GM21423 (cell line): Measurements from ENCODE around the gene LDLRAD4.

Experiments
- ATAC-seq: cut with Tn5 transposase; IDR thresholded peaks from one replicate; pipeline ENCODE4 v1.9.1; 2021; ENCODE audit warnings: mild to moderate bottlenecking, moderate library complexity; ENCODE audit not compliant: unreplicated experiment

The LDLRAD4 gene

GRCh38 chr18:13454363-13455150, 236.0 kb downstream of the LDLRAD4 start:
- ATAC-seq: no peak

DNA sequence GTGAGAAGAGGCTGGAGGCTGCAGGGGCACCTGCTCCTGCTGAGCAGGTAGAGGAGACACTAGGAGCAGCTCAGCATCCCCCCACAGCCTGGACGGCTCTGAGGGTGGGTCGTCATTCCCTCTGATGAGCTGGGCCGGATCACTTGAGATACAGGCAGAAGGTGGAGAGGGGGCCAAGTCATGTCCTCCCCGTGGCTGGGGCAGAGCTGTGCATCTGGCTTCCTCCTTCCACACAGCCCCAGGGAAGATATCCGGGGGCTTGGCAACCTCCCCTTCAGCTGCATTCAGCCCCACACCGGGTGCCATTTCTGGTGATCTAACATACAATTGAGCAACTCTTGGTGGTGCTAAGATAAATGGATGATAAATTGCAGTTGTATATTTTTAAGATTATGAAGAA, 236.9 kb downstream of the LDLRAD4 start:
- ATAC-seq: no peak

- ATAC-seq: peak; percentile 56
These were observed 237.5 kb downstream of the LDLRAD4 start for GRCh38 chr18:13455960-13456481.

DNA sequence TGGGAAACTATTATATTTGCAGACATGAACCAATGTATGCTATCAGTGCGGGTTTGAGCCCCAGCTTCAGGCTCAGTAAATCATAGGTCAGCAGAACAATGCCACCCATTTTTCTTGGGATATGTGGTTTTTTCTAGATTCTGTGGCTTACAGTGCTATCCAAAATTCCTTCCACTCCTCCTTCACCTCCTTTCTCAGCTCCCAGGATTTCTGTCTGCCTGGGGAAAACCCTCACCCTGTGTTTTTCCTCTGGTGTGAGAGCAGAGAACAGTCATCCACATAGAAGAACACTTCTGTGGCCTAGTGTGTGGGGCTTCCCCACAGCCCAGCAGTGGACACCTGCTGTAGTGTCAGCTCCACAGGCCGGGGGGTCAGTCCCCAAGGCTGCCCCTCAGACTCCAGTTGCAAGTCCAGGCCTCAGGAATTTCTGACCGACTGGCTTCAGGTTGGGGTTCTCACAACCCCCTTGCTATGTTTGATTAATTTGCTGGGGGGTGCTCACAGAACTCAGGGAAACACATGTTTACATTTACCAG, 238.2 kb downstream of the LDLRAD4 start:
- no peak for ATAC-seq

DNA sequence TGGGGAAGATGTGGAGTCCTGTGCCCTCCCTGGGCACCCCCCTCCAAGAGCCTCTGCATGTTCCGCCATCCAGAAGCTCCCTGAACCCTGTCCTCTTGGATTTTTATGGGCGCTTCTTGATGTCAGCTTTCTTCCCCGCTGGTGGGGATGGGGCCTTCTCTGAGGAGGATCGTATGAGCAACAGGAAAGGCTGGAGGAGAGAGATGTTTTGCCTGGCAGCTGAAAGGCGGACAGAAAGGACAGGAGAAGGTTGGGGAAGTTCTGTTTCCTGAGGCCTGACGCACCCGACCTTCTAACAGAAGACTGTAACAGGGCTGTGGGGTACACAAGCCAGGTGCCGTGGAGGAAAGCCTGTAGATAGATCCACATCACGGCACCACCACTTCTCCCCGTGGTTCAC, 238.8 kb downstream of the LDLRAD4 start:
- no peak for ATAC-seq

DNA sequence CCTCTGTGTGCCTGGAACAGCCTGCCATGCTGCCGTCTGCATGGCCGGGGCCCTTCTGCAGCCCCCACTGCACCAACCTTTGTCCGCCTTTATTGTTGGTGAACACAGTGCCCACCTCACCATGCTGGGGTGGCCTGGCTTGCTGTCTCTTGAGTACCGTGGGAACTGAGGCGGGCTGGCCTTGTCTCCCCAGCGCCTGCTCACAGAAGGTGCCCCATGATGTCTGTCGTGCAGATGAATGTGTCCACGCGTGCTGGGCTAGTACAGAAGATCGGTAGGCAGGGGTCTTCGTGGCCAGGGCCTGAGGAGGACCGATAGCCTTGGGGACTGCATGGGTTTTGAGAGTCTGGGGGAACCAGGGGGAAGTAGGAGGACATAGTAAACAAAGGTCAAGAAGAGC, 242.4 kb downstream of the LDLRAD4 start:
- ATAC-seq: no peak

- no peak for ATAC-seq
These were observed 242.9 kb downstream of the LDLRAD4 start for GRCh38 chr18:13461469-13461868.

DNA sequence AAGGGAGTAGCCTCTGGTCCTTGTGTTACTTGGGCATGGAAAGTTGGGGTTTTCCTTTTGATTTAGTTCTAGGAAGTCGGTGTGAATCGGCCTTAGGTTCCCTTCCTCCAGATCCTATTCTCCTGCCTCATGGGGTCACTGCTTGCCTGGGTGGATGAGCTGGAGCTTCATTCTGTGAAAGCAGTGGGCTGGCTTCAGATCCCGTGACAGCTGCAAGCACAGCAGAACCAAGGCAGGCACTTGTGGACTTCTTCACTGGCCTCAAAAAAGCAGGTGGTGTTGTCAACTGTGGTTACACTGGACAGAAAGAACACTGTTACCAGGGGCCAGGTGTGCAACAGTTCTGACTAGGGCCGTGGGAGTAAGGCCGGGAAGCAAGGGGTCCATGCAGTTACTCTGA, 243.4 kb downstream of the LDLRAD4 start:
- no peak for ATAC-seq

DNA sequence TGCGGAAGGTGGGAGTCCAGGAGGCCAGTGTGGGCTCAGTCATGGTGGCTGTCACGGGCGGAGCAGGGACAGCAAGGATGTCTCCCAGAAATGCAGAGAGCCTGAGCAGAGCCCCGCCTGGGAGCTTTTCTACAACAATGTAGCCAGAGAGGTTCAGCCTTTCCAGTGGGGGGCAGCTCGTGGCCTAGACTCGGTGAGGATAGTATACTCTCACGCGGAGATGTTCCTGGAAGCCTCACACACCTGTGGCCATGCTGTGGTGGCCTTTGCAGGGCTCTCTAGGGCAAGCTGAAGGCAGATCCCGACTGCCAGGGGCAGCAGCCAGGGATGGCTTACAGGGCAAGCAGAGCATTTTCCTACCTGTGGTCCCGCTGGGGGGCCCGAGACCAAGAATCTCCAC, 244.1 kb downstream of the LDLRAD4 start:
- ATAC-seq: no peak

DNA sequence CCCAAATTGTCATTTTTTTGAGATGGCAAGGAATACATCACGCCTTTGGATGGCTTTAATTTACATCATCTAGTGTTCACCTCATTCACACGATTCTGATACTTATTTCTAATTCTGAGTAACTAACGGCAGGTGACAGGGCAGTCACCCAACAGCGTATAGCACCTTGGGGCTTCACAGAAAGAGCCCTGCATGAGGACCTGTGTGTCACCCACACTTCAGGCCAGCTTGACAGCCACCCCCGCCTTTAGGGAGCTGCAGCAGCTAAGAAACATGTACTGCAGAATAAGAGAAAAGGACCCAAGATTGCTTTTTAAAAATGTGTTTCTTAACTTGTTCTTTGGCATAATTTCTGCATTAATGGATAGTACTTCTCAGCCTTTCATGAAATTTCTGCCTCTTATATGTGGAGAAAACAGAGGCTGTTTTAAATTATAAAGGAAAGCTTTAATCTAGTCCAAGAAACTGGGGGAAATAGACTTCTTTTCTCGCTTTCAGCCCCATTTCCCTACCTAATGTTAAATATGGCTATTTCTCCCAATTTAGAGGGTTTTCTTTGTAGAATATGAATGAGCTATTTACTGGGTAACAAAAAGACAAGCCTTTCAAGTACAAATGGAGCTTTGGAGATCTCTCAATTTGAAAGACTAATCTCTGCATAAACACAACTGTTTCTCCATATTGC, 245.1 kb downstream of the LDLRAD4 start:
- ATAC-seq: no peak

GRCh38 chr18:13464432-13465123, 246.0 kb downstream of the LDLRAD4 start:
- peak; percentile 97 for ATAC-seq

DNA sequence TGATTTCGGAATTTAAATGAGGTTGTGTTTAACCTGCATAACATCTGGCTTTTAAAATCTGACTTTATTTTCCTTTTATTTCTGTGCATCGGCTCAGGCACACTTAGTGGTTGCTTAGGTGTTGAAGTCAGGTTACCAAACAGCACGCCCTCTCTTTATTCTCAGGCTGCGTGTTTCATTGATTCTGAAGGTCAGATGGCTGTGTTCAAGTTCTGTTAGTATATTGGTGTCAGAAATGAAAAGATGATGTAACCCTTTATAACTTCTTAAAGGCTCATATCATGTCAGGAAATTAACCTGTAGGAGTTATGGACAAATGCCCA, 246.5 kb downstream of the LDLRAD4 start:
- ATAC-seq: peak; percentile 20

- no peak for ATAC-seq
These were observed 246.9 kb downstream of the LDLRAD4 start for GRCh38 chr18:13465476-13465875.

- no peak for ATAC-seq
These were observed 252.1 kb downstream of the LDLRAD4 start for GRCh38 chr18:13470516-13471197.

- no peak for ATAC-seq
These were observed 252.8 kb downstream of the LDLRAD4 start for GRCh38 chr18:13471198-13471845.

DNA sequence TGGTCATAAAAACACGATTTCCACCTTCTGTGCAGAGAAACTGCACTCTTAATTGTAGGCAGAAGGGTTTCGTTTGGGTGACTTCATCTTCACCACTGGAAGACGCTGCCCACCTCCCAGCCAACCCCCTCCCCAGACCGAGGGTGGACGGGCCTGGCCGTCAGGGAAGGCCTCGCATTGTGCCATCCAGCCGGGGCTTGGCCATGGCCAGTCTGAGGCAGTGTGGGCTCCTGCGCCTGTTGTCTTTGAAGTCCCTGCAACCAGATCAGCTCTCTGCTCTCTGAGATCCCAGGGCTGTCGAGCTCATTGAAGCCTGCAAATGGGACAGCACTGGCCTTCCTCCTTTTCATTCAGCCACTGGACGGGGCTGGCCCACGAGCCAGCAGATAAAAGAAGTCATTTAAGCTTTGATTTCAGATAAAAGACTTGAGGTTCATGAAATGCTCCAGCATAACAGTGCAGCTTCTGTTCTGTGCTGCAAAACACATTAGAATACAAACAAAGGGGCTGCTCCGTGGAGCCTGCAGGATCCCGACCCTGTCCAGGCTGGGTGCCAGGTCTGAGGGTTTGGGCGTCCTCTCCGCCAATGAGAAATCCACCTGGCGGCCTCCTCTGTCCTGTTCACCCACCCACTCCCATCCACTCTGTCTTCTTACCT, 253.5 kb downstream of the LDLRAD4 start:
- no peak for ATAC-seq

GRCh38 chr18:13473751-13474150, 255.2 kb downstream of the LDLRAD4 start:
- ATAC-seq: no peak

GRCh38 chr18:13474336-13474735, 255.8 kb downstream of the LDLRAD4 start:
- no peak for ATAC-seq

DNA sequence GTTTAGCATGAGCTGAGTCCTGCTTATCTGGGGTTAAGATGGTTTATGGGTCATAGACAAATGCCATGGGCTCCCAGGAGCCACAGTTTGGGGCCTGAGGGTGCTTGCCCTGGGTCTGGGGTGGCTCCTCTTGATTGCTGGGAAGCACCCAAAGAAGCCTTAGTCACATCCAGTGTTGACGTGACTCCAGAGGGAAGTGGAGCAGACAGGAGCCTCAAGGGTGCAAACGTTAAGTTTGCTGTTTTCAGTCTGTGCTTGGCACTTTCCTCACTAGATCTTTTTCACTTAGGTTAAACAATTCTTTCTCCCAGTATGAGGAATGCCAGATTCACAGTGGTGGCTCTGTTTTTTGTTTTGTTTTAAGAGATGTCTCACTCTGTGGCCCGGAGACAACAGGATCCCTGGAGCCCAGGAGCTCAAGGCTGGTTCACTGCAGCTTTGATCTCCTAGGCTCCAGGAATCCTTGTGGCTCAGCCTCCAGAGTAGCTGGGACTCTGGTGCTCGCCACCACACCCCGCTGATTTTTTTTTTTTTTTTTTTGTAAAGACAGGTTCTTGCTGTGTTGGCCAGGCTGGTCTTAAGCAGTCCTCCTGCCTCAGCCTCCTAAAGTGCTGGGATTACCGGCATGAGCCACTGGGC, 256.5 kb downstream of the LDLRAD4 start:
- no peak for ATAC-seq
